H1 (cell line): ENCODE results near the gene MXRA8. TPM values are rescaled to one million over a fixed set of nuclear protein-coding genes. Genes with fewer than 3 reads are reported as not detected.

Experiments
- CTCF ChIA-PET: fragments of 300-600 bp; sonication (Branson Sonifier 250); formaldehyde crosslinking; loops from one replicate; lab custom pipeline; 2021; ENCODE audit not compliant: partially characterized antibody; lab: Charles Lee
- POLR2A ChIA-PET: fragments of 300-600 bp; sonication (Branson Sonifier 250); formaldehyde crosslinking; loops from one replicate; lab custom pipeline; 2021; ENCODE audit warnings: inconsistent platforms; ENCODE audit not compliant: partially characterized antibody; lab: Charles Lee
- DNase-seq, 2 experiments: peaks; one replicate each; pipeline versions ENCODE4 v3.0.0 to v3.0.0-alpha.2; 2010 to 2022; ENCODE audit warnings: low spot score in 2 of 2, low read depth in 1 of 2, mixed read lengths in 1 of 2
- FAIRE-seq: peaks from 2 replicates; lab custom pipeline; 2011; peaks lifted over from hg19 to GRCh38; lab: Jason Lieb, UNC
- H2AFZ ChIP-seq: 2 replicates; pipeline ENCODE4 v1.8.1; 2012; ENCODE audit warnings: low read length, inconsistent platforms
- H2AK5ac ChIP-seq: 2 replicates; pipeline ENCODE4 v1.6.1; 2013; ENCODE audit warnings: low read depth, low read length
- H2BK120ac ChIP-seq: replicated peaks from 2 replicates; pipeline ENCODE3; 2013; ENCODE audit warnings: low read depth, low read length, inconsistent platforms
- H2BK12ac ChIP-seq: 2 replicates; pipeline ENCODE4 v1.6.1; 2013; ENCODE audit warnings: low read depth, low read length
- H2BK15ac ChIP-seq: 2 replicates; pipeline ENCODE4 v1.6.1; 2013; ENCODE audit warnings: low read length
- H2BK20ac ChIP-seq: 2 replicates; pipeline ENCODE4 v1.6.1; 2013; ENCODE audit warnings: low read length
- H2BK5ac ChIP-seq: 2 replicates; pipeline ENCODE4 v1.6.1; 2013; ENCODE audit warnings: low read depth, low read length
- H3K14ac ChIP-seq: 2 replicates; pipeline ENCODE4 v1.6.1; 2013; ENCODE audit warnings: inconsistent platforms; ENCODE audit not compliant: insufficient read length
- H3K18ac ChIP-seq: 2 replicates; pipeline ENCODE4 v1.6.1; 2013; ENCODE audit warnings: low read length; ENCODE audit errors: extremely low read depth
- H3K23ac ChIP-seq: 2 replicates; pipeline ENCODE4 v1.6.1; 2013; ENCODE audit warnings: inconsistent platforms; ENCODE audit not compliant: insufficient read length
- H3K23me2 ChIP-seq: 2 replicates; pipeline ENCODE4 v1.6.1; 2013; ENCODE audit warnings: low read depth, low read length
- H3K27ac ChIP-seq: 2 replicates; pipeline ENCODE4 v1.6.1; 2011; ENCODE audit warnings: low read depth, low read length, inconsistent platforms
- H3K27me3 ChIP-seq, 4 experiments: replicated peaks in 1 of 4; 1 replicate in 1 of 4; 2 replicates in 3 of 4; pipeline versions ENCODE4 v1.6.1 to v1.8.1; 2011 to 2013; ENCODE audit warnings: low read length in 3 of 4, mild to moderate bottlenecking in 3 of 4, inconsistent platforms in 2 of 4, mixed read lengths in 2 of 4, moderate library complexity in 1 of 4; ENCODE audit not compliant: control insufficient read depth in 3 of 4, insufficient read depth in 3 of 4; ENCODE audit errors: extremely low read depth in 1 of 4
- H3K36me3 ChIP-seq, 4 experiments: 2 replicates each; pipeline versions ENCODE4 v1.6.1 to v1.8.1; 2011 to 2013; ENCODE audit warnings: mild to moderate bottlenecking in 4 of 4, low read length in 3 of 4, moderate library complexity in 2 of 4, control low read depth in 1 of 4, inconsistent platforms in 1 of 4; ENCODE audit not compliant: insufficient read depth in 4 of 4, control insufficient read depth in 2 of 4
- H3K4ac ChIP-seq: replicated peaks from 2 replicates; pipeline ENCODE3; 2013; ENCODE audit warnings: low read length, low read depth, mixed read lengths, inconsistent platforms; ENCODE audit not compliant: insufficient read length
- H3K4me1 ChIP-seq, 4 experiments: replicated peaks in 1 of 4; 1 replicate in 1 of 4; 2 replicates in 3 of 4; pipeline versions ENCODE4 v1.6.1 to v1.8.1; 2011 to 2013; ENCODE audit warnings: low read length in 3 of 4, inconsistent platforms in 2 of 4, mixed read lengths in 1 of 4; ENCODE audit not compliant: insufficient read depth in 4 of 4, control insufficient read depth in 3 of 4
- H3K4me2 ChIP-seq, 2 experiments: 2 replicates each; pipeline versions ENCODE4 v1.6.1 to v1.8.1; 2011 to 2013; ENCODE audit warnings: low read depth in 2 of 2, low read length in 2 of 2, control low read depth in 1 of 2, inconsistent platforms in 1 of 2, mild to moderate bottlenecking in 1 of 2; ENCODE audit not compliant: insufficient read depth in 1 of 2
- H3K4me3 ChIP-seq, 4 experiments: fragments of 200-600, 300-600 bp in 1 of 4; sonication (generic), shearing (Covaris generic), sonication (Bioruptor Twin) in 1 of 4; 2 replicates each; pipeline versions ENCODE4 v1.5.1 to v1.8.1; 2011 to 2016; ENCODE audit warnings: low read length in 4 of 4, low read depth in 3 of 4, control low read depth in 2 of 4, inconsistent platforms in 2 of 4, mild to moderate bottlenecking in 2 of 4, mixed read lengths in 1 of 4, moderate library complexity in 1 of 4; ENCODE audit not compliant: insufficient read depth in 2 of 4; ENCODE audit errors: extremely low read depth in 1 of 4
- H3K56ac ChIP-seq: replicated peaks from 2 replicates; pipeline ENCODE3; 2013; ENCODE audit warnings: low read depth, mild to moderate bottlenecking, mixed read lengths, low read length, inconsistent platforms; ENCODE audit not compliant: insufficient read length
- H3K79me1 ChIP-seq: 2 replicates; pipeline ENCODE4 v1.6.1; 2013; ENCODE audit warnings: low read depth, low read length, control low read depth
- H3K79me2 ChIP-seq, 2 experiments: 2 replicates each; pipeline versions ENCODE4 v1.6.1 to v1.8.1; 2012 to 2013; ENCODE audit warnings: low read length in 2 of 2, mild to moderate bottlenecking in 2 of 2, inconsistent platforms in 1 of 2; ENCODE audit not compliant: insufficient read depth in 2 of 2, control insufficient read depth in 1 of 2
- H3K9ac ChIP-seq, 4 experiments: replicated peaks in 1 of 4; 1 replicate in 1 of 4; 2 replicates in 3 of 4; pipeline versions ENCODE4 v1.6.1 to v1.8.1; 2011 to 2013; ENCODE audit warnings: low read depth in 3 of 4, low read length in 3 of 4, control low read depth in 2 of 4, mild to moderate bottlenecking in 2 of 4, moderate library complexity in 2 of 4, inconsistent platforms in 1 of 4; ENCODE audit errors: extremely low read depth in 1 of 4
- H3K9me3 ChIP-seq, 2 experiments: 2 replicates each; pipeline versions ENCODE4 v1.6.1 to v1.8.1; 2012 to 2013; ENCODE audit warnings: mild to moderate bottlenecking in 2 of 2, moderate library complexity in 2 of 2, control low read depth in 1 of 2, inconsistent platforms in 1 of 2, low read depth in 1 of 2, low read length in 1 of 2, mixed read lengths in 1 of 2; ENCODE audit not compliant: insufficient read depth in 2 of 2
- H4K20me1 ChIP-seq, 2 experiments: replicated peaks in 1 of 2; 2 replicates each; pipeline versions ENCODE3 to v1.8.1; 2011 to 2013; ENCODE audit warnings: inconsistent platforms in 2 of 2, low read length in 2 of 2, mild to moderate bottlenecking in 1 of 2; ENCODE audit not compliant: insufficient read depth in 2 of 2, control insufficient read depth in 1 of 2
- H4K5ac ChIP-seq: 2 replicates; pipeline ENCODE4 v1.6.1; 2013; ENCODE audit warnings: low read length, low read depth, mixed read lengths, inconsistent platforms; ENCODE audit not compliant: insufficient read length
- H4K8ac ChIP-seq: 2 replicates; pipeline ENCODE4 v1.8.0; 2013; ENCODE audit warnings: mild to moderate bottlenecking, moderate library complexity, low read length, inconsistent platforms; ENCODE audit not compliant: insufficient read depth; ENCODE audit errors: extremely low read depth
- H4K91ac ChIP-seq: replicated peaks from 2 replicates; pipeline ENCODE3; 2013; ENCODE audit warnings: low read length, mixed read lengths, inconsistent platforms; ENCODE audit not compliant: insufficient read length
- EGR1 ChIP-seq: IDR thresholded peaks from 2 replicates; pipeline ENCODE4 v1.6.1; 2011; ENCODE audit warnings: low read depth, low read length, borderline replicate concordance
- GABPA ChIP-seq: IDR thresholded peaks from 2 replicates; pipeline ENCODE4 v1.6.1; 2011; ENCODE audit warnings: mild to moderate bottlenecking, low read length, moderate library complexity, borderline replicate concordance; ENCODE audit not compliant: insufficient read depth
- GTF2F1 ChIP-seq: IDR thresholded peaks from 2 replicates; pipeline ENCODE4 v1.6.1; 2012; ENCODE audit warnings: low read depth, low read length, improper control_type of control experiment, borderline replicate concordance
- KDM4A ChIP-seq: IDR thresholded peaks from one replicate; pipeline ENCODE4 v1.7.1; 2012; ENCODE audit warnings: low read depth, mild to moderate bottlenecking, moderate library complexity, low read length, inconsistent platforms; ENCODE audit not compliant: severe bottlenecking
- POLR2AphosphoS5 ChIP-seq: IDR thresholded peaks from 2 replicates; pipeline ENCODE4 v1.6.1; 2011; ENCODE audit warnings: low read depth, low read length
- RNF2 ChIP-seq: fragments of 200-900, 300-1000 bp; sonication (generic); IDR thresholded peaks from 2 replicates; pipeline ENCODE4 v1.7.1; 2016; ENCODE audit warnings: borderline replicate concordance, low read depth, mild to moderate bottlenecking, antibody characterized with exemption, low read length; ENCODE audit not compliant: poor library complexity, severe bottlenecking; ENCODE audit errors: missing control alignments
- SP1 ChIP-seq: IDR thresholded peaks from 2 replicates; pipeline ENCODE4 v1.6.1; 2011; ENCODE audit warnings: low read depth, low read length
- SP4 ChIP-seq: IDR thresholded peaks from 2 replicates; pipeline ENCODE4 v1.6.1; 2012; ENCODE audit warnings: low read length, inconsistent platforms
- SUZ12 ChIP-seq: fragments of 200-600 bp; sonication (generic); IDR thresholded peaks from 2 replicates; pipeline ENCODE4 v1.6.1; 2012; ENCODE audit warnings: mild to moderate bottlenecking, inconsistent platforms, low read length, moderate library complexity, mixed read lengths
- ZNF274 ChIP-seq: IDR thresholded peaks from 2 replicates; pipeline ENCODE4 v1.7.0; 2012; ENCODE audit warnings: low read length, borderline replicate concordance; ENCODE audit errors: extremely low read depth
- WGBS, 2 experiments: shearing (Covaris generic) in 1 of 2; methylation state at CpG; one replicate each; pipeline versions ENCODE4 v1.1.6 to v1.1.7; 2013 to 2015; ENCODE audit warnings: low lambda C conversion rate in 2 of 2, mixed read lengths in 2 of 2, inconsistent platforms in 1 of 2, low coverage in 1 of 2, missing lambda C conversion rate in 1 of 2; ENCODE audit not compliant: insufficient replicate concordance in 2 of 2, insufficient coverage in 1 of 2, insufficient read length in 1 of 2; ENCODE audit errors: extremely low coverage in 1 of 2, missing lambda C conversion rate in 1 of 2; 5-methylcytosine and 5-hydroxymethylcytosine counted together
- polyA plus RNA-seq, 7 experiments: library from polyadenylated mRNA; depleted of rRNA in 3 of 7; stranded (reverse) in 5 of 7; unstranded in 2 of 7; fragments of >200 nt in 5 of 7; fragments of 200-250 nt in 2 of 7; gene quantifications; 1 replicate in 5 of 7; 2 replicates in 1 of 7; 4 replicates in 1 of 7; pipeline versions ENCODE4 v1.2.1 to v1.2.3, GENCODE V29; 2011 to 2013; ENCODE audit warnings: missing spikeins in 2 of 7, mixed read lengths in 2 of 7
- total RNA-seq: library from RNA; stranded (reverse); fragmentation: NEBNext Ultra II Directional; extraction: Animal tissue kit (Norgen Biotek cat#: 25700); gene quantifications from 2 replicates; pipeline ENCODE4 v1.2.1, GENCODE V29; 2021
- TF ChIP-seq, protein P1 (sequence below): IDR thresholded peaks from 2 replicates; pipeline ENCODE4 v1.6.1; 2012; ENCODE audit warnings: low read length, inconsistent platforms

Gene MXRA8
- total and polyA plus RNA-seq, 2 of the 8 experiments (the other 6 are each of a cell fraction or from before 2014, with no cell fraction given), result 10.5 to 17.2 TPM

DNA sequence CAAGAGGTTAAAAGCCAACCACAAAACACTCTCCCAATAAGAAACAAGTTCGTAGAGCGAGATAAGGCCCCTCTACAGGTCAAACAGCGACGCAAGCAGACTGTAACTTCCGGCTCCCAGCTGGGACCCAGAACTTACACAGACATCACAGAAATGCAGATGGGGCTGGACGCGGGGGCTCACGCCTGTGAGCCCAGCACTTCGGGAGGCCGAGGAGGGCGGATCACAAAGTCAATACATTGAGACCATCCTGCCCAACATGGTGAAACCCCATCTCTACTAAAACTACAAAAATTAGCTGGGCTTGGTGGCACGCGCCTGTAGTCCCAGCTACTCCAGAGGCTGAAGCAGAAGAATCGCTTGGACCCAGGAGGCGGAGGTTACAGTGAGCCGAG is 29.7 kb upstream of the MXRA8 start:
- Histone ChIP-seq H3K79me1 (peaks cover under 1% of the 10 kb centered on the region; the same call in 1 of the 2 replicates), H2BK5ac (no peak overlapping the region), H3K27me3 (no peaks in the 10 kb centered on the region), H3K18ac (no peak overlapping the region), H3K79me2 (peaks cover 0 to 5% of the 10 kb centered on the region in 2 experiments; a peak in 1 of 4 replicates), H3K23ac (no peak overlapping the region), H3K14ac (no peak overlapping the region), H3K23me2 (no peaks in the 10 kb centered on the region), H3K36me3 (peaks cover 52 to 78% (median 67%) of the 10 kb centered on the region in 4 experiments), H3K4me3 (no peak overlapping the region), H4K5ac (no peak overlapping the region), H4K20me1 (peaks cover 6 to 13% of the 10 kb centered on the region in 2 experiments), H4K91ac (no peak overlapping the region), H4K8ac (0 out of 2 replicates have a peak overlapping the region, but pooled peaks have one; percentile 35), H2AK5ac (no peak overlapping the region), H2BK20ac (no peak overlapping the region), H2BK120ac (no peak overlapping the region), H3K27ac (no peak overlapping the region), H3K4ac (no peak overlapping the region), H3K4me1 (no peaks in the 10 kb centered on the region; a peak in 2 of 7 replicates), H3K9ac (no peak overlapping the region), H3K9me3 (no peaks in the 10 kb centered on the region), H3K4me2 (no peak overlapping the region), H2AFZ (no peak overlapping the region), H3K56ac (no peak overlapping the region), H2BK15ac (no peak overlapping the region), H2BK12ac (no peak overlapping the region)
- POLR2A ChIA-PET, result interaction anchor here (1.0 to 33.4 kb wide), 4 partner anchors 4 to 111 kb away, joined by 3 to 719 read pairs (median 362); partner anchors contain the start of genes AURKAIP1, CCNL2 and MRPL20
- DNase-seq (no peak), FAIRE-seq (no peak)
- CTCF ChIA-PET, result interaction anchor here (1.0 to 1.7 kb wide), 3 partner anchors 10 to 116 kb away, joined by 3 to 4 read pairs (median 4); no protein-coding TSS in a partner anchor
- WGBS, 2 experiments, result 98% methylated on average over 16 of the region's 16 CpGs; no CpG with 5 or more reads in 1 of the 2 experiments
- no peak for TF ChIP-seq EGR1
- TF ChIP-seq SP1, result no peak
- no peak for TF ChIP-seq SP4
- TF ChIP-seq GABPA, result no peak
- TF ChIP-seq RNF2, result no peak
- TF ChIP-seq POLR2AphosphoS5, result no peak
- no peak for TF ChIP-seq ZNF274
- TF ChIP-seq KDM4A, result no peak
- TF ChIP-seq, protein P1, sequence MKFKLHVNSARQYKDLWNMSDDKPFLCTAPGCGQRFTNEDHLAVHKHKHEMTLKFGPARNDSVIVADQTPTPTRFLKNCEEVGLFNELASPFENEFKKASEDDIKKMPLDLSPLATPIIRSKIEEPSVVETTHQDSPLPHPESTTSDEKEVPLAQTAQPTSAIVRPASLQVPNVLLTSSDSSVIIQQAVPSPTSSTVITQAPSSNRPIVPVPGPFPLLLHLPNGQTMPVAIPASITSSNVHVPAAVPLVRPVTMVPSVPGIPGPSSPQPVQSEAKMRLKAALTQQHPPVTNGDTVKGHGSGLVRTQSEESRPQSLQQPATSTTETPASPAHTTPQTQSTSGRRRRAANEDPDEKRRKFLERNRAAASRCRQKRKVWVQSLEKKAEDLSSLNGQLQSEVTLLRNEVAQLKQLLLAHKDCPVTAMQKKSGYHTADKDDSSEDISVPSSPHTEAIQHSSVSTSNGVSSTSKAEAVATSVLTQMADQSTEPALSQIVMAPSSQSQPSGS, result no peak
- no peak for TF ChIP-seq GTF2F1
- TF ChIP-seq SUZ12, result no peak
